Astrocyte (in vitro differentiated cells and primary cell): ENCODE data around the gene CBLIF.

ENCODE experiments used
- EZH2 ChIP-seq: IDR thresholded peaks from 2 replicates; pipeline ENCODE4 v1.6.1; 2012; ENCODE audit warnings: mild to moderate bottlenecking, low read length, inconsistent platforms; ENCODE audit not compliant: insufficient read depth
- TF ChIP-seq, protein P1 (sequence below): IDR thresholded peaks from 2 replicates; pipeline ENCODE4 v1.5.1; 2011; ENCODE audit warnings: low read depth, mild to moderate bottlenecking, inconsistent platforms, low read length, moderate library complexity; ENCODE audit not compliant: insufficient read depth

- TF ChIP-seq, protein P1, sequence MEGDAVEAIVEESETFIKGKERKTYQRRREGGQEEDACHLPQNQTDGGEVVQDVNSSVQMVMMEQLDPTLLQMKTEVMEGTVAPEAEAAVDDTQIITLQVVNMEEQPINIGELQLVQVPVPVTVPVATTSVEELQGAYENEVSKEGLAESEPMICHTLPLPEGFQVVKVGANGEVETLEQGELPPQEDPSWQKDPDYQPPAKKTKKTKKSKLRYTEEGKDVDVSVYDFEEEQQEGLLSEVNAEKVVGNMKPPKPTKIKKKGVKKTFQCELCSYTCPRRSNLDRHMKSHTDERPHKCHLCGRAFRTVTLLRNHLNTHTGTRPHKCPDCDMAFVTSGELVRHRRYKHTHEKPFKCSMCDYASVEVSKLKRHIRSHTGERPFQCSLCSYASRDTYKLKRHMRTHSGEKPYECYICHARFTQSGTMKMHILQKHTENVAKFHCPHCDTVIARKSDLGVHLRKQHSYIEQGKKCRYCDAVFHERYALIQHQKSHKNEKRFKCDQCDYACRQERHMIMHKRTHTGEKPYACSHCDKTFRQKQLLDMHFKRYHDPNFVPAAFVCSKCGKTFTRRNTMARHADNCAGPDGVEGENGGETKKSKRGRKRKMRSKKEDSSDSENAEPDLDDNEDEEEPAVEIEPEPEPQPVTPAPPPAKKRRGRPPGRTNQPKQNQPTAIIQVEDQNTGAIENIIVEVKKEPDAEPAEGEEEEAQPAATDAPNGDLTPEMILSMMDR: no peak
- TF ChIP-seq EZH2: no peak
Observed at GRCh38 chr11:59814021-59814420, 31.3 kb downstream of the CBLIF start.
